T-helper 1 cell treated with Interleukin-12 subunit alpha and Interleukin-12 subunit beta and Interleukin-4 antibody, amounts not matched to agents 30 ng/mL and 1 ng/mL, for 36 hours (primary cell): Measurements from ENCODE around the gene PPP3R1. TPM values are rescaled to one million over a fixed set of nuclear protein-coding genes. Genes with fewer than 3 reads are reported as not detected.
"Not testable (repeated sequence)": the region's sequence is repeated elsewhere in the genome, so short reads cannot be mapped to it uniquely, and the experiment has no call there.

Experiments used
- intact Hi-C: fragments of 100-400 bp; cut with micrococcal nuclease; formaldehyde crosslinking; loops from one replicate; pipeline ENCODE4 v1.15.1; 2024
- total RNA-seq: library from RNA; stranded (reverse); gene quantifications from 2 replicates; pipeline ENCODE4 v1.2.3, GENCODE V29; 2022

The PPP3R1 gene
- total RNA-seq, 1 donor from 2014 or later, result 77.5 TPM

GRCh38 chr2:68190991-68191731 lies 61.2 kb downstream of the PPP3R1 start:
- intact Hi-C loops, result no loop called here

GRCh38 chr2:68189991-68190784 lies 62.1 kb downstream of the PPP3R1 start:
- intact Hi-C loops, result loop anchor here (2.0 to 10.0 kb wide), 2 partner anchors 13 to 735 kb away; no protein-coding TSS in a partner anchor

- intact Hi-C loops, result loop anchor here (2.0 to 10.0 kb wide), 2 partner anchors 14 to 736 kb away; no protein-coding TSS in a partner anchor
Measured at GRCh38 chr2:68188831-68189230, 63.5 kb downstream of the PPP3R1 start.

- intact Hi-C loops, result loop anchor here (10.0 kb wide), 1 partner anchor 737 kb away; no protein-coding TSS in a partner anchor
Measured at GRCh38 chr2:68187329-68187728, 65.0 kb downstream of the PPP3R1 start.

GRCh38 chr2:68185541-68186164 lies 66.7 kb downstream of the PPP3R1 start:
- intact Hi-C loops, result loop anchor here (1.0 to 10.0 kb wide), 4 partner anchors 28 to 739 kb away; partner anchors contain the start of gene PNO1

- intact Hi-C loops, result loop anchor here (10.0 kb wide), 1 partner anchor 742 kb away; no protein-coding TSS in a partner anchor
Measured at GRCh38 chr2:68182902-68183301, 69.4 kb downstream of the PPP3R1 start.

GRCh38 chr2:68178954-68179627 lies 73.2 kb downstream of the PPP3R1 start:
- intact Hi-C loops, result no loop called here

- intact Hi-C loops, result no loop called here
Measured at GRCh38 chr2:68178432-68178831, 73.9 kb downstream of the PPP3R1 start.

GRCh38 chr2:68177541-68177940 lies 74.8 kb downstream of the PPP3R1 start:
- intact Hi-C loops, result no loop called here

- intact Hi-C loops, result no loop called here
Measured at GRCh38 chr2:68176657-68177056, 75.7 kb downstream of the PPP3R1 start.

- intact Hi-C loops, result not testable (repeated sequence)
Measured at GRCh38 chr2:68175210-68175609, 77.1 kb downstream of the PPP3R1 start.

- intact Hi-C loops, result no loop called here
Measured at GRCh38 chr2:68172990-68173700, 79.2 kb downstream of the PPP3R1 start.

GRCh38 chr2:68172521-68172920 lies 79.8 kb downstream of the PPP3R1 start:
- intact Hi-C loops, result no loop called here

- intact Hi-C loops, result no loop called here
Measured at GRCh38 chr2:68171684-68172083, 80.6 kb downstream of the PPP3R1 start.

GRCh38 chr2:68171146-68171545 lies 81.2 kb downstream of the PPP3R1 start:
- intact Hi-C loops, result no loop called here

- intact Hi-C loops, result no loop called here
Measured at GRCh38 chr2:68169308-68169707, 83.0 kb downstream of the PPP3R1 start.

GRCh38 chr2:68167186-68167585 lies 85.1 kb downstream of the PPP3R1 start:
- intact Hi-C loops, result no loop called here

- intact Hi-C loops, result no loop called here
Measured at GRCh38 chr2:68163641-68164040, 88.7 kb downstream of the PPP3R1 start.

GRCh38 chr2:68158134-68158447 lies 94.2 kb downstream of the PPP3R1 start:
- intact Hi-C loops, result loop anchor here (2.0 to 10.0 kb wide), 3 partner anchors 567 to 1279 kb away; partner anchors contain the start of genes ETAA1 and NFU1

- intact Hi-C loops, result loop anchor here (1.0 to 10.0 kb wide), 12 partner anchors 28 to 1279 kb away; partner anchors contain the start of genes APLF, C1D, ETAA1 and FBXO48
Measured at GRCh38 chr2:68157402-68158133, 94.8 kb downstream of the PPP3R1 start, which contains the start of gene PNO1. TSS of gene PNO1 (plus strand) at chr2:68157888. CDS start at chr2:68157935, 47 bp downstream.
